NK-92 (cell line): ENCODE data around the gene CRACR2B.
A peak's percentile ranks its signal among the peaks of the same experiment; 100 is the strongest.

Experiments used
- DNase-seq: peaks from one replicate; lab custom pipeline; 2025; ENCODE audit not compliant: unreplicated experiment; lab: John Stamatoyannopoulos, UW

The CRACR2B gene

GRCh38 chr11:810040-810567 lies 17.6 kb upstream of the CRACR2B start:
- no peak for DNase-seq

DNA sequence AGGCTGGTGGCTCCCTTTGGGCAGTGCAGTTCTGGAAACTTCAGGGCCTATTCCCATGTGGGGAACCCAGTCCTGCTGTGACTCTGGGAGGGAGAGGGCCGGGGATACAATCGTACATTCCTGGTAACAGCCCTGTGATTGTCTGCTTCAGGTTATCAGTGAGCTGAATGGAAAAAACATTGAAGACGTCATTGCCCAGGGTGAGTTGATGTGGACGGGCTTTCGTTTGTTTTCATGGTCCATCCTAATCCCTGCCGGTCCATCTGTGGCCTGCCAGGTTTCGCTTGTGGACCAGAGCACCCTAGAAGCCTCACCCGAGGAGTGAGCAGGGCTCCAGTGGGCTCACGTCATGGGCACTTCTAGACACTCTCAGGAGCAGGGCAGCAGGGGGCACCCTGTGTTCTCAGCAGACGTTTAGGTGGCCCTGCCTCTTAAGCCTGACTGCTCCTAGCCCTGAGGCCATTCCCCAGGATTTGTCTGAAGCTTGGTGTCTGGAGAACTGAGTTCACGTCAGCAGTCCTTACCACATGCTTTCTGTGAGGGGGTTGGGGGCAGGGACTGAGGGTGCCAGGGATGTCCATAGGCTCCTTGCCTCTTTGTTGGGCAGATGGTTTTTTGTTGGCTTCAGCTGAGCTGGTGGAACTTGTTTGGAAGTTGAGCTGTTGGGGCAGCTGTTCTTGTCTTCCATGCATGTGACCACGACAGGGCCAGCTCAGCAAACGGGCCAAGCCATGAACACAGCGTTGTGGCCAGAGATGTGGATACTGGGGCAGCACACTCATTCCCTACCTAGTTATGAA lies 16.1 kb upstream of the CRACR2B start:
- DNase-seq: no peak

DNA sequence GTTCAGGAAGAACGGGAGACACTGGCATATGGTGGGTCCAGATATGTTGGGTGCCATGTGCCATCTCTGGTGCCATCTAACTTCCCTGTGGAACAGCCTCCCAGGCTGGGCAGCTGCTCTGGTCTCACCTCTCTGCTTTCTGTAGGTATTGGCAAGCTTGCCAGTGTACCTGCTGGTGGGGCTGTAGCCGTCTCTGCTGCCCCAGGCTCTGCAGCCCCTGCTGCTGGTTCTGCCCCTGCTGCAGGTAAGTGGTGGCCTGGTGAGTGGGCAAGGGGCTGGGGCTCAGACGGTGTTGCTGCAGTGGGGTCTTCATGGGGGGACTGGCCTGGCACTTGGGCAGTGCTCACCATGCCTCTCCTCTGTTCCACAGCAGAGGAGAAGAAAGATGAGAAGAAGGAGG lies 15.3 kb upstream of the CRACR2B start:
- no peak for DNase-seq

DNA sequence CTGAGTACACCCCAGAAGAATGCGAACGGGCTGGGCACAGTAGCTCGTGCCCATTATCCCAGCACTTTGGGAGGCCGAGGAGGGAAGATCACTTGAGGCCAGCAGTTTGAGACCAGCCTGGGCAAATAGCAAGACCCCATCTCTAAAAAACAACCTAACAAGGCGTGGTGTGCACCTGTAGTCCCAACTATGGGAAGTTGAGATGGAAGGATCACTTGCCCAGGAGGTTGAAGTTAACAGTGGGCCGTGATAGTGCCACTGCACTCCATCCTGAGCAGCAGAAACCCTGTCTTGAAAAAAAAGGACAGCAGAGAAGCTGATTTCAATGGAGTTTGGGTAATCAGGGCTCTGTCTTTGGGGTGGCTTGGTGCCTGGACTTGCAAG lies 14.7 kb upstream of the CRACR2B start:
- DNase-seq: no peak

DNA sequence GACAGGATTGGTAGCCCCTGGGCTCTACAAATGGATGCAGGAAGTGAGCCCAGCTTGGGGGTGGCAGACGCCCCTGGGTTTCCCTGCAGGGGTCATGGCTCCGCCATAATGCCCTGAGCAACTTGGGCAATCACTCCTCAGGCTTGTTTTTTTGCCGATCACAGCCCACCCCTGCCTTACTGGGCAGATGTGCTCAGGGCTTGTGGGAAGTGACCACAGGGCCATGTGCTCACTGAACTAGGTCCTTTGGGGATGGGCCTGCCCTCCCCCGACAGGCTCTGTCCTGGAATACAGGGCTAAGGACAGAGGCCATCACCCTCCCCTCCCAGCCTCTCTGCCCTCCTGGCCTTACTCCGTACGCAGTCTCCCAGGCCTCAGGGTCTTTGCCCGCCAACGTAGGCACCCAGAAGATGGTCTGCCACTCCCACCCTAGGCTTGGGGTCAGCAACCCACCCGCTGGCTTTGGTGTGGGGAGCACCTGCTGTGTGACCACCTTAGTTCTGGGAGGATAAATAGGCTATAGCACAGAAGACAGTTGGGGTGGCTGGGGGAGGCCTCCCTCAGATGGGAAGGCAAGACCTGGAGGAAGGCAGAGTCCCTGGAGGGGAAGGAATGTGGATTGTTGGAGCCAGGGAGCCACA lies 14.1 kb upstream of the CRACR2B start:
- DNase-seq: no peak

- no peak for DNase-seq
Observed at GRCh38 chr11:815675-816432, 11.9 kb upstream of the CRACR2B start.

- DNase-seq: no peak
Observed at GRCh38 chr11:816433-816779, 11.3 kb upstream of the CRACR2B start.

GRCh38 chr11:818396-819128 lies 9.2 kb upstream of the CRACR2B start, which contains the start of gene PNPLA2:
Gene PNPLA2, plus strand, starts transcription at chr11:818914. Its CDS starts 805 bp downstream, at chr11:819719.
- DNase-seq: no peak

- peak; percentile 45 for DNase-seq
Observed at GRCh38 chr11:819129-819931, 8.4 kb upstream of the CRACR2B start.

- DNase-seq: peak; percentile 72
Observed at GRCh38 chr11:819943-820649, 7.6 kb upstream of the CRACR2B start.

GRCh38 chr11:820655-821511 lies 6.8 kb upstream of the CRACR2B start:
- DNase-seq: no peak

DNA sequence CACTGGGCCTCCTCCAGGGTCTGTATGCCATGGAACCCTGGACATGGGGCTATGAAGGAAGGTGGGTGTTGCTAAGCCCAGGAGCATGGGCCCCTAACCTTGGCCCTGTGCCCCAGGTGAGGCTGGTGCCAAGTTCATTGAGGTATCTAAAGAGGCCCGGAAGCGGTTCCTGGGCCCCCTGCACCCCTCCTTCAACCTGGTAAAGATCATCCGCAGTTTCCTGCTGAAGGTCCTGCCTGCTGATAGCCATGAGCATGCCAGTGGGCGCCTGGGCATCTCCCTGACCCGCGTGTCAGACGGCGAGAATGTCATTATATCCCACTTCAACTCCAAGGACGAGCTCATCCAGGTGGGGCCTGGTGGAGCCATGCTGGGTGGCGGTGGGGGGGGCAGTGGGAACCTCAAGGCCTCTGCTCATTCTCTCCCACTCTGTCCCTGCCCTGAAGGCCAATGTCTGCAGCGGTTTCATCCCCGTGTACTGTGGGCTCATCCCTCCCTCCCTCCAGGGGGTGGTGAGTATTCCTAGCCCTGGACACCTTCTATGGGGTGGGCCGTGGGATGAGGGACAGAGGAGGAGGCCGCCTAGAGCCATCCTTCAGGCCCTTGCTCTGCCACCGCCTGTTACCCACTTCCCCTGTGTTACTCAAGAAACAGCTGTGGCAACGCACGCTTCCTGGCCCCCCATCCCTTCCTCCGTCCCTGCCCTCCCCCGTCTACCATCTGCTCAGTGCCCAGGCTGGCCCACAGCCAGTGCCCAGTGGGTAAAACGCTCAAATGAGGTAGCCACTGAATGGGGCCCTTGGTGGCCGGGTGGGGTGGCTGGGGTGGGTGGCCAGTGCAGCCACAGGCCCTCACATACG lies 6.0 kb upstream of the CRACR2B start:
- no peak for DNase-seq

GRCh38 chr11:823441-824291 lies 4.1 kb upstream of the CRACR2B start:
- DNase-seq: no peak

- DNase-seq: no peak
Observed at GRCh38 chr11:824292-824880, 3.3 kb upstream of the CRACR2B start.

- no peak for DNase-seq
Observed at GRCh38 chr11:824942-825341, 2.8 kb upstream of the CRACR2B start.
